Mesodermal cell (in vitro differentiated cells): ENCODE data around the gene ESR1.

Experiments used
- H3K27ac ChIP-seq: 2 replicates; pipeline ENCODE4 v1.7.0; 2013; ENCODE audit warnings: mild to moderate bottlenecking, low read depth, low read length, moderate library complexity; ENCODE audit not compliant: severe bottlenecking
- H3K36me3 ChIP-seq: 2 replicates; pipeline ENCODE4 v1.7.1; 2013; ENCODE audit warnings: mild to moderate bottlenecking, low read length, moderate library complexity; ENCODE audit not compliant: control insufficient read depth, insufficient read depth
- H3K4me1 ChIP-seq: one replicate; pipeline ENCODE4 v1.7.1; 2013; ENCODE audit warnings: mild to moderate bottlenecking, low read length; ENCODE audit not compliant: insufficient read depth, control insufficient read depth, poor library complexity, severe bottlenecking
- H3K4me3 ChIP-seq: 2 replicates; pipeline ENCODE4 v1.7.0; 2013; ENCODE audit warnings: low read length, control low read depth, mild to moderate bottlenecking; ENCODE audit not compliant: insufficient read depth, poor library complexity, severe bottlenecking; ENCODE audit errors: extremely low read depth
- H3K9me3 ChIP-seq: 2 replicates; pipeline ENCODE4 v1.7.1; 2013; ENCODE audit warnings: mild to moderate bottlenecking, low read length, moderate library complexity; ENCODE audit not compliant: control insufficient read depth
- WGBS, 2 experiments: methylation state at CpG; one replicate each; pipeline ENCODE4 v1.1.5; 2013; ENCODE audit warnings: missing lambda C conversion rate in 2 of 2; ENCODE audit not compliant: insufficient coverage in 2 of 2; 5-methylcytosine and 5-hydroxymethylcytosine counted together

Gene ESR1

DNA sequence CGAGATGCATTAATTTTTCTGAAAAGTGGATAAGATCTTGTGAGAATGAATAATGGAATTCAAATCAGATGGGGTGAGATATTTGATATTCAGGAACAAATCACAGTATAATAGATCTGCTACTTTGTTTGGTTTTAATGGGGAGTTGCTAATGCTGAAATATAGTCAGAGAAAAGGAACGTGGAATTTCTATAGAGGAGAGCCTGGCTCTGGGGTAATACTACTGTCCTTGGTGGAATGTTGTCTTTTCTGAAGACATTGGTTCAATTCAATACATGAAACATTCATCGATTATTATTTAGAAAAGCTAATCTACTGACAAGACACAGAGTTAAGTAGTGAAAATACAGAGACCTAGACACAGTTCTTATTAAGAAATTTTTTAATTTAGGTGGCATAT lies 108.6 kb downstream of the ESR1 start:
- Histone ChIP-seq H3K4me1 (peaks cover 10% of the 10 kb centered on the region), H3K27ac (no peak overlapping the region), H3K4me3 (no peak overlapping the region), H3K9me3 (no peaks in the 10 kb centered on the region), H3K36me3 (no peaks in the 10 kb centered on the region)
- WGBS, 2 experiments = 100% methylated on average over 2 of the region's 3 CpGs; no CpG with 5 or more reads in 1 of the 2 experiments

DNA sequence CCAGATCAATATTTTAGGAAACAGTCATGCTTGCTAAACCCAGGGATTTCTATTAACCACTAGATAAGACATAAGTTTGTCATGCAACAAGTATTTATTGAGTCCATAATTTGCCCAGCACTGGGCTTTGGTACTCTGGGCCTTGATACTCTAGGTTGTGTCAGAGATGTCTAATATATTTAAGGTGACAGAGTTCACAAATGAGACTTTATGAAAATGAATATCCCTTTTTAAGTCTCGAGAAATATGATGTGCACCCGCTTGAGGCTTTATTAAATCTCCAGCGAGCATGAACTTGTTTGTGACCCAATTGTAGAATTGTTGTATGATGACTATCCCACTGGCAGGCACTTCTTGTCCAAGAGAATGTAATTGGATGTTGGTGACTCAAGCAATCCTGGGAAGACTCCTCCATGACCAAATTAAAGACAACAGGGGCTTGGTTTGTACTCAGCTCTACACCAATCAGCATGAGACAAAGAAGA lies 109.2 kb downstream of the ESR1 start:
- WGBS, 2 experiments = 95 to 100% methylated on average over 3 of the region's 3 CpGs
- H3K9me3 ChIP-seq = no peaks in the 10 kb centered on the region
- H3K4me1 ChIP-seq = peaks cover 10% of the 10 kb centered on the region
- H3K36me3 ChIP-seq = no peaks in the 10 kb centered on the region
- no peak overlapping the region for H3K4me3 ChIP-seq
- peak overlapping the region; percentile 7 for H3K27ac ChIP-seq

DNA sequence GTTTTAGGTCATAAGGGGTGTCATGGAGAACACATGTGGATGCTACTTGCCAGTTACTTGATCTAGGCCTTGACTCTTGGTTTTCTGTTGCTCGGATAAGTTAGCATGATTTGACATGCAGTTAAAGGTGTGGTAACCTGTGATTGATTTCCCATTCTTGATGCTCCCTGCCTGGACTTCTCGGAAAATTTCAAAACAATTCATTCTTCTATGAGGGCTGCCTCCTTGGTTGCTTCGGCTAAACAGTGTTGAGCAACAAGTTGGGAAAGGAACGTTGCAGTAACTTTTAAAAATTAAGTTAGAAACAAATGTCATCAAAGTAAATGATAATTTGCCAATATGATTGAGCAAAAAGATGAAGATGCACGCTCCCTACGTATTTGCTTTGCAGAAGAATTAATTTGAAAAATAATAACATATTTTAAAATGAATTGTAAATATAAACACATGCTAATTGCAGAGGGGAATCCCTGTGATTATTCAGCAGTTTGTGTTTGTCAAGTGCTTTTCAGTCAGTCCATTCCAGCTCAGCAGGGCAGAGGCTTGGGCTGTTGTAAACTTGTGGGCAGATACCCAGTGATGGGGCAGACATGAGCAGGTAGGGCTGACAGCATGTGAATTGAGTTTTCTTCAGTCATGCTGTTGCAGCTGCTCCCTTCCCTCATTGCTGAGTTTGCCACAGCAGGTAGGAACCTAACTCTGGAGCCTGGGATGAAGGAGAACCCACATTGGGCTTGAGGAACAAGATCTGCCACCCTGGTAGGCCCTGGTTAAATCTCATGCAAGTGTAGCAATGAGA lies 110.2 kb downstream of the ESR1 start:
- WGBS, 2 experiments = no CpG with 5 or more reads among the region's 6 CpGs
- Histone ChIP-seq H3K4me3 (no peak overlapping the region), H3K9me3 (peaks cover 5% of the 10 kb centered on the region), H3K27ac (no peak overlapping the region), H3K36me3 (no peaks in the 10 kb centered on the region), H3K4me1 (peaks cover 10% of the 10 kb centered on the region)

DNA sequence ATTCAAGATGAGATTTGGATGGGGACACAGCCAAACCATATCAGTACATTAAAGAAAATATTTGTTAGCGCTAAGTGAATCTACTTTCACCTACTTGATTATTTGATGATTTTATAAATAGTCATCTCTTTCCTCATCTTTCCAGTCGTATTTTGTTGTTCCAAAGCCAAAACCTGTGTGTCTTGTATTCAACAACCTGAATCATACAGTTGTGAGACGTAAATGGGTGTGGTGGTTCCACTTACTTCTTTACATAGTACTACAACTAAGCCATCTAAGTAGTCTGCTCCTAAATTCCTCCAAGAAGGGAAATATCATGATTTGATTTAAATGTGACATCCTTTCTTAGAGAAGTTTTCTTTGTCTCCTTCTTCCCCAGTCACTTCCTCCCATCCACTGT lies 132.8 kb downstream of the ESR1 start:
- WGBS, 2 experiments = no CpG with 5 or more reads among the region's 3 CpGs
- H3K36me3 ChIP-seq = no peaks in the 10 kb centered on the region
- H3K4me3 ChIP-seq = no peak overlapping the region
- no peak overlapping the region for H3K27ac ChIP-seq
- no peaks in the 10 kb centered on the region for H3K9me3 ChIP-seq
- no peaks in the 10 kb centered on the region for H3K4me1 ChIP-seq

DNA sequence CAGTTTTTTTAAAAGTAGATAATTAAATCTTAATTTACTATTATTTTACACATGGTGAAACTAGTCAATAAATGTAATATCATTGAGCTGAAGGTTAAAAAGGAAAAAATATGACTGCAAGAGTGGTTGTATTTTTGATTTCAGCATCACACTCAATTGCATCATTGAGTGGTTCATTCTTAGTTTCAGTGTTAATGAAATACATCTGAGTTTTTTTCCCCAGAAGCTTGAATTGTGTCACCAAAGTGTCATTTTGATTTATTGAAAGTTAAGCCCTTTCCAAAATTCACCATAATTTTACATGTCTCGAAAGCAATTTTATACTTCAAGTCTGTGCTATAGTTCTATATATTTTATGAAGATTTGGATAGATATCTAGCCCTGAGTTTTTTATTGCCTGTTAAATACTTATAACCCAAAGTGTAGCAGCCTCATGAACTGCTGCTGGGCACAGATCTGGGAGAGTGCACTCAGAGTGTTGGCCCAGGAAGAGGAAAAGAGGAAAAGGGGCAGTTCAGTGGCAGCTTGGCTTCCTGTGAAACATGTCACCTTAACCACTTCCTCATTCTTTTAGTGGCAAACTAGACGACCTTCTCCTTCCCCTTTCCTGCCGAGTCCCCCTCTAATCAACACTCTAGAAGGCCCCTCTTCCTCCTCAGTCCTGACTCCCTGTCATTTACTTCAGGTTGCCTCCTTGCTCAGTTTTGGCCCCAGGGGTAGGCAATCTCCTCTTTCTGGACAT lies 140.7 kb downstream of the ESR1 start:
- WGBS, 2 experiments = 43 to 48% methylated on average over 2 of the region's 3 CpGs
- Histone ChIP-seq H3K4me1 (no peaks in the 10 kb centered on the region), H3K4me3 (no peak overlapping the region)

DNA sequence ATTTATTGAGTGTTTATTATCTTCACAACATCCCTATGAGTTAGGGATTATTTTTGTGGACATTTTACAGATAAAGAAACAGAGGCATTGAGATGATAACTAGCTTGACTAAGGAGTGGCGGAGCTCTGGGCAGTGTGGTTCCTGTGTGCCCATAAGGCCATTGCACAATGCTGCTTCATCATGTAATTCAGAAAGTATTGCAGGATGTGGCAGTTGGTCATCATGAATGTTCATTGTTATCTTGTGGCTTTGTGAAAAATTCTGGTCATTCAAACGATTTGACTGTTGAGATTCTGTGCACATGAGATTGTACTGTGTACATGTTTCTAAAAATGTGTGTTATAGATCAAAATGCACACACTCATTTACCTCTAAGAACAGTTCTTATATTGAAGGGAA lies 150.8 kb downstream of the ESR1 start:
- Histone ChIP-seq H3K4me3 (no peak overlapping the region), H3K27ac (no peak overlapping the region), H3K36me3 (no peaks in the 10 kb centered on the region), H3K9me3 (no peaks in the 10 kb centered on the region), H3K4me1 (peaks cover 8% of the 10 kb centered on the region)
- 86 to 93% methylated on average over 1 to 2 of the region's 2 CpGs for WGBS, 2 experiments

More for the DNA sequence above, 140.7 kb downstream of the ESR1 start:
- Histone ChIP-seq H3K36me3 (no peaks in the 10 kb centered on the region), H3K27ac (no peak overlapping the region), H3K9me3 (no peaks in the 10 kb centered on the region)

DNA sequence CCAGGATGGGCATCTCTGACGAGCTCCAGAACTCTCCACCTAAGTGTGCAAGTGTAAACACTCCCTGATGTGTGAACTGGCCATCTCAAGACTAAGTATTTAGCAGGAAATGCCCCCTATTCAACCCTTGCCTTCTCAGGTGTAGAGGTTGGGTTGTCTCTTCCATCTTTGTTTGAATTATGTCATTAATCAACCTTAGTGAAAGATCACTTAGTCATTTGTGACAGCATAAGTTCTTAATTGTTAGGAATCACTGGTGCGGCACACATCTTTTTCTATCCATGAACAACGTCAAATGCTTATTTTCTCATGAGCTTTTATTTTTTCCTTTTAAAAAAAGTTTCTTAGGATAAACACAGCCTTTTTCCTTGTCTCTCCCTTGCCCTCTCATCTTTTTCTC lies 151.6 kb downstream of the ESR1 start:
- no peaks in the 10 kb centered on the region for H3K36me3 ChIP-seq
- 83 to 96% methylated on average over 2 to 3 of the region's 3 CpGs for WGBS, 2 experiments
- no peak overlapping the region for H3K27ac ChIP-seq
- H3K4me1 ChIP-seq = peaks cover 8% of the 10 kb centered on the region
- H3K9me3 ChIP-seq = no peaks in the 10 kb centered on the region
- H3K4me3 ChIP-seq = no peak overlapping the region

DNA sequence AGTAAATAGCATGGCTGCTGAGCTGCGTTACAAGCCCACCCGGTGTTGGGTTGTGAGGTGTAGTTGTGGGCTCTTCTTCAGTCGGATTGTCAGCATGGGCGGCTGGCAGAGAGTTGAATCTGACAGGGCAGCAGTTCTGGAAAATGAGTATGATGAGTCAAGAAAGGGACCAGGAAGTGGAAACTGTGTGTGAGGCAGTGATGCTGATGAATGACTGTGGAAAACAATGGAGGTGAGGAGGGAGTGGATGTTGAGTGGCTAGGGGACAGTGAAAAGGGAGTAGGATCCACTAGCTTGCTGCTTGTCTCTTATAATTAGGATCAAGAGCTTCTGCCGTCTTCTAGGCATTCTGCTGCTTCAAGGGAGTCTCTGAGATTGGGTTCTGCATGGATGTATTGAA lies 154.3 kb downstream of the ESR1 start:
- Histone ChIP-seq H3K4me3 (no peak overlapping the region), H3K4me1 (peaks cover 8% of the 10 kb centered on the region), H3K9me3 (no peaks in the 10 kb centered on the region), H3K36me3 (no peaks in the 10 kb centered on the region), H3K27ac (no peak overlapping the region)
- 84 to 85% methylated on average over 4 of the region's 5 CpGs for WGBS, 2 experiments

DNA sequence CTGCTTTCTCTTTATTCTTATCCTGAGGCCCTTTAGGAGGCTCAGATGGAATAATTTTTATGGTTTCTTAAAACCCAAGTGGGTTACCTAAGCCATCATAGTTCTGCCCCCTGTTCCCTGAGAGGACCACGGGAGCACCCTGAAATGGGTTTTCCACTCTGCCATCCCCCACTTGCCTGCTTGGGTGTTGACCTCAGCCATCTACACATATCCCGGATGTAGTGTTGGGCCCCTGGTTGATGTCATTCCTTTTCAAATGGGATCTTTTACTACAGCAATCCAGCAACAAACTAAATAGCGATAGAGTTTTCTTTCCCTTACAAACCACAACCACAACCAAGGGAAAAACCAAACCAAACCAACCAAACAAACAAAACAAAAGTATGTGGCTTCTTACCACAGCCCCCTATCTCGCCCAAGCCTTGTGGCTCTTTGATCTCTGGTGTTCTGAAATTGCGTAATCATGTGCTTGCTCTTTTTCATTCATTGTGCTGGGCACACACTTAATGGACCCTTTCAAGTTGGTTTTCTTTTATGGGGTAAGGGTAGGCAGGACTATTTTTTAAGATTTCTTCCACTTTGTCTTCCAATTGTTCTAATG lies 154.9 kb downstream of the ESR1 start:
- Histone ChIP-seq H3K36me3 (no peaks in the 10 kb centered on the region), H3K27ac (no peak overlapping the region)
- 87 to 100% methylated on average over 2 of the region's 5 CpGs for WGBS, 2 experiments

DNA sequence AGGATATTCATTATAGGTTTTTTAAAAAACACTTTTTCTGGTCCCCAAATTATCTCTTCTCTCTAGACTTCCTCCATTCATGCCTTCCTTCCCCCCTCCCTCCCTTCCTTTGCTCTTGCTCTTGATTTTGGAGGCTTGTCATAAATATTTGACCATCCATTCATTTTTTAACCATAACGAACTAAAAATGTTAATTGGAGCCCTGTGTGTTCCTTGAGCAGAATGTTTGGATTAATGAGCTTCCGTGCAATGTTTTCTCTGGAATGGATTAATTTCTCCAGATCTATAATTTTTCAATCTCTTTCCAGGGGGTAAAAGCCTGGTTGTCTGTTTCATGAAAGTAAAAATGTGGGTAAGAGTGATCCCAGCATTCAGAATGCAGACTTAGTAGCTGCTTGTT lies 155.5 kb downstream of the ESR1 start:
- whole genome bisulfite sequencing, 2 experiments = 80% methylated on average over 1 of the region's 2 CpGs; no CpG with 5 or more reads in 1 of the 2 experiments
- no peaks in the 10 kb centered on the region for H3K9me3 ChIP-seq

More for the DNA sequence above, 154.9 kb downstream of the ESR1 start:
- no peak overlapping the region for H3K4me3 ChIP-seq
- H3K4me1 ChIP-seq = peaks cover 8% of the 10 kb centered on the region
- no peaks in the 10 kb centered on the region for H3K9me3 ChIP-seq

More for the DNA sequence above, 155.5 kb downstream of the ESR1 start:
- Histone ChIP-seq H3K4me1 (peaks cover 8% of the 10 kb centered on the region), H3K36me3 (no peaks in the 10 kb centered on the region), H3K27ac (no peak overlapping the region), H3K4me3 (no peak overlapping the region)
